ENCODE measurements around the gene FHOD3. TPM values are rescaled to one million over a fixed set of nuclear protein-coding genes. Genes with fewer than 3 reads are reported as not detected.
"Not testable (repeated sequence)": the region's sequence is repeated elsewhere in the genome, so short reads cannot be mapped to it uniquely, and the experiment has no call there.

Gene FHOD3
- total and polyA plus RNA-seq, 5 donors from 2014 or later = not detected

DNA sequence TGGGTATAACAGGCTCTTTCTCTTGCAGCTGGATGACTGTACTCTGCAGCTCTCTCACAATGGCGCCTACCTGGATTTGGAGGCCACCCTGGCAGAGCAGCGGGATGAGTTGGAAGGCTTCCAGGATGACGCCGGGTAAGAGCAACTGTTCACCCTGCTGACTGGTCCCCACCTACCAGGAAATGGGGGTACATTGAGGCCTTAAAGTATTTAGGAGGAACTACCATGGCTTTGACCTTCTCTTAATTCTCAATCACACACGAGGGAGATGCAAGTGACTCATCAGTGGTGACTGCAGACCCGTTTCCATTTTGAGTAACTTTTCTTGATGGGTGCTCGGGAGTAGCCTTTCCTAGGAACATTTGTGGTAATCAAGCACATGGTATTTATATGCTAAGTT lies 58.0 kb downstream of the FHOD3 start:
- Histone ChIP-seq H3K9me3 (ENCODE audit: control insufficient read depth in 2 of 2, low read length in 2 of 2) (no peaks in the 10 kb centered on the region), H3K36me3 (ENCODE audit: control insufficient read depth, insufficient read depth, low read length) (no peaks in the 10 kb centered on the region), H3K4me3 (ENCODE audit: low read depth, low read length) (no peak overlapping the region), H3K4me1 (ENCODE audit: control insufficient read depth, insufficient read depth, low read length, poor library complexity, severe bottlenecking) (no peaks in the 10 kb centered on the region), H3K27ac (ENCODE audit: insufficient read depth, low read length, poor library complexity, severe bottlenecking) (no peak overlapping the region), H3K27me3 (ENCODE audit: control insufficient read depth, insufficient read depth, low read length) (no peaks in the 10 kb centered on the region)
- ATAC-seq (ENCODE audit: low read depth in 2 of 2) (no peak), DNase-seq (no peak)
- Mint-ChIP-seq H3K27me3 (no peaks in the 10 kb centered on the region), H3K4me1 (no peaks in the 10 kb centered on the region), H3K27ac (no peak overlapping the region), H3K4me3 (no peak overlapping the region), H3K9me3 (peaks cover 0 to 3% (median 0%) of the 10 kb centered on the region in 7 donors), H3K36me3 (no peaks in the 10 kb centered on the region)

DNA sequence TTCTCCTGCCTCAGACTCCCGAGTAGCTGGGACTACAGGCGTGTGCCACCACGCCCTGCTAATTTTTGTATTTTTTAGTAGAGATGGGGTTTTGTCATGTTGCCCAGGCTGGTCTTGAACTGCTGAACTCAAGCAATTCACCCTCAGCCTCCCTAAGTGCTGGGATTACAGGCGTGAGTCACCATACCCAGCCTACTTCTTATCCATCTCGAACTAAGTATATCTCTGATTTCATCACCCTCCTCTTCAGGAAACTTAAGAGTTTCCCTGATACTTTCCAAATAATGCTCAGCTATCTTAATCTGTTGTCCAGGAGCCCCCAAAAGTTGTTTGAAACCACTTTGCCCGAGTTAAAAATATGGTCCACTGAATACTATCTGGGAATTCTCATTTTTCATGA lies 59.2 kb downstream of the FHOD3 start:
- not testable (repeated sequence) for H3K36me3 ChIP-seq (ENCODE audit: control insufficient read depth, insufficient read depth, low read length); H3K27me3 ChIP-seq (ENCODE audit: control insufficient read depth, insufficient read depth, low read length); H3K9me3 Mint-ChIP-seq; H3K4me1 ChIP-seq (ENCODE audit: control insufficient read depth, insufficient read depth, low read length, poor library complexity, severe bottlenecking); H3K27ac ChIP-seq (ENCODE audit: insufficient read depth, low read length, poor library complexity, severe bottlenecking); DNase-seq; ATAC-seq (ENCODE audit: low read depth in 2 of 2); H3K4me3 ChIP-seq (ENCODE audit: low read depth, low read length); H3K4me3 Mint-ChIP-seq; H3K27me3 Mint-ChIP-seq; H3K4me1 Mint-ChIP-seq; H3K9me3 ChIP-seq (ENCODE audit: control insufficient read depth in 2 of 2, low read length in 2 of 2); H3K36me3 Mint-ChIP-seq; H3K27ac Mint-ChIP-seq

DNA sequence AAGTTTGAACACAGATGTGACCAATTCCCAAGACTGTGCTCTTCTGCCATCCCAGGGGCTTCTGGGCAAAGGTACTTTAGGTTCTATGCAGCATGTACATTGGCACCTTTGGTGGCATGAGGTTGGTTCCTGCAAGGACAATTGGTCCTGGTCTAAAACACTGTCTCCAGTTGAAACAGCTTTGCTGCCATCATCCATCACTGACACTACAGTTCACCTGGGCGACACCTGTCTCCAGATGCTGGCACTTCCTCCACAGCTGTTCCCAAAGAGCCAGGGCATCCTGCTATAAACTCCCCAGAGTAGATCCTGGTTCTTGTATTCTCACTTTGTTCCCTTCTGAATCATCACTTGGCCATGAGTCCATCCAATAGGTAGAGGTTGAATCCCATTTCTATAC lies 60.6 kb downstream of the FHOD3 start:
- Histone ChIP-seq H3K27ac (ENCODE audit: insufficient read depth, low read length, poor library complexity, severe bottlenecking) (no peak overlapping the region), H3K9me3 (ENCODE audit: control insufficient read depth in 2 of 2, low read length in 2 of 2) (no peaks in the 10 kb centered on the region), H3K27me3 (ENCODE audit: control insufficient read depth, insufficient read depth, low read length) (no peaks in the 10 kb centered on the region), H3K36me3 (ENCODE audit: control insufficient read depth, insufficient read depth, low read length) (no peaks in the 10 kb centered on the region), H3K4me3 (ENCODE audit: low read depth, low read length) (no peak overlapping the region), H3K4me1 (ENCODE audit: control insufficient read depth, insufficient read depth, low read length, poor library complexity, severe bottlenecking) (no peaks in the 10 kb centered on the region)
- no peaks in the 10 kb centered on the region for H3K27me3 Mint-ChIP-seq
- ATAC-seq (ENCODE audit: low read depth in 2 of 2) (no peak), DNase-seq (no peak)
- peaks cover 0 to 8% (median 0%) of the 10 kb centered on the region in 7 donors for H3K9me3 Mint-ChIP-seq
- no peak overlapping the region for H3K4me3 Mint-ChIP-seq
- H3K36me3 Mint-ChIP-seq = no peaks in the 10 kb centered on the region
- H3K27ac Mint-ChIP-seq = no peak overlapping the region
- H3K4me1 Mint-ChIP-seq = no peaks in the 10 kb centered on the region

DNA sequence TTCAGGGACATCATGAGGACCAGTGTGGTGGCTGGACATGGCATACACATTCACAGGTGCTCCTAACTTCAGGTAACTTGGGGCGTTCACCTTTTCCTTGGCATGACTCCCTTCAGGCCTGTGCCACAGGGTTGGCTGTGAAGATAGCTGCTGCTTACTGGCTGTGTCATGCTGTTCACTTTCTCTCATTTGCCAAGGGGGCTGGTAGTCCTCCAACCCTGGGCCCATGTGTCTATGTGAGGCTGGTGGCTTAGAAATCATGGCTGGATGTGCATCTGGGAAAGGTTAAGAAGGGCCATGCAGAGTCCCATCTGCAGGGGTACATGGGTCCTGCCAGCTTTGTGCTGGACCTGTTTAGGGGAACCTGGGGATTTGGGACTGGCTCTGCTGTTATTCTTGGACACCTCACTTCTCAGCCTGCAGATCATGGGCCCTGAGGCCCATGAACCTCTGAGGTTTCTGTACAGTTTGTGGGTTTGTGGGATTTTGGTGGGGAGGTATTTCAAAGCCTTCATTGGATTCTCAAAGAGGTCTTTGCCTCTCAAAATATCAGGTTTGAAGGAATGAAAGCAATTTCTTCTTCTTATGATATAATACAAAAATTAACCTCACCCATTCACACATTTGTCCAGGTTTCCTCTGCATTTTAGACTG lies 62.9 kb downstream of the FHOD3 start:
- ATAC-seq (ENCODE audit: low read depth in 2 of 2) (no peak), DNase-seq (no peak)
- Histone ChIP-seq H3K9me3 (ENCODE audit: control insufficient read depth in 2 of 2, low read length in 2 of 2) (no peaks in the 10 kb centered on the region), H3K4me3 (ENCODE audit: low read depth, low read length) (no peak overlapping the region), H3K36me3 (ENCODE audit: control insufficient read depth, insufficient read depth, low read length) (no peaks in the 10 kb centered on the region), H3K27me3 (ENCODE audit: control insufficient read depth, insufficient read depth, low read length) (no peaks in the 10 kb centered on the region), H3K27ac (ENCODE audit: insufficient read depth, low read length, poor library complexity, severe bottlenecking) (no peak overlapping the region), H3K4me1 (ENCODE audit: control insufficient read depth, insufficient read depth, low read length, poor library complexity, severe bottlenecking) (no peaks in the 10 kb centered on the region)
- Mint-ChIP-seq H3K27me3 (no peaks in the 10 kb centered on the region), H3K27ac (no peak overlapping the region), H3K9me3 (peaks cover 0 to 9% (median 0%) of the 10 kb centered on the region in 7 donors), H3K4me1 (no peaks in the 10 kb centered on the region), H3K4me3 (no peak overlapping the region), H3K36me3 (no peaks in the 10 kb centered on the region)

DNA sequence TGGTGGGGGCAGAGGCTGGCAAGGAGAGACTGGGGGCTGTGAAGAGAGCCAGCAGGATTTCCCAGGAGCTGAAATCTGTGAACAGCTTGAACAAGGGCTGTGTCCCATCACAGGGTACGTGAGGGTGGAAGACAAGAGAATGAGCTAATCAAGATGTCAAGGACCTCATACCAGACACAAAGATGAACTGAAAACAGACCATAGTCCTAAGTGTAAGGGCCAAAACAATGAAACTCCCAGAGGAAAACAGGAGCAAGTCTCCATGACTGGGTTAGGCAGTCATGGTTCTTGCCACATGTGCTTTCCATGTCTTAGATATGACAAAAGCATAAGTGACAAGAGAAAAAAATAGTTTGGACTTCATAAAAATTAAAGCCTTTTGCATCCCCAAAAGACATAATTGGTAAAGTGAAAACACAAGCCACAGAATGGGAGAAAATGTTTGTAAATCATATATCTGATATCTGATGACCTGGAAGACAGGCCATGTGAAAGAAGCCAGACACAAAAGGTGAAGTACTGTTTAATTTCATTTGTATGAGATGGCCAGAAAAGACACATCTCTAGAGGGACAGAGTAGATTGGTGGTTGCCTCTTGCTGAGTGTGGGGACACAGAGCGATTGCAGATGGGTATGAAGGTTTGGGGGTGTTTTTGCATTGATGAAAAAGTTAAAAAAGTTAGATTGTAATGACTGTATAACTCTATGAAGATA lies 67.6 kb downstream of the FHOD3 start:
- peaks cover 0 to 7% (median 0%) of the 10 kb centered on the region in 7 donors for H3K9me3 Mint-ChIP-seq
- H3K27ac ChIP-seq (ENCODE audit: insufficient read depth, low read length, poor library complexity, severe bottlenecking) = no peak overlapping the region
- no peaks in the 10 kb centered on the region for H3K36me3 Mint-ChIP-seq
- no peaks in the 10 kb centered on the region for H3K36me3 ChIP-seq (ENCODE audit: control insufficient read depth, insufficient read depth, low read length)
- peaks cover 6% of the 10 kb centered on the region for H3K27me3 Mint-ChIP-seq
- no peak for DNase-seq
- H3K27me3 ChIP-seq (ENCODE audit: control insufficient read depth, insufficient read depth, low read length) = no peaks in the 10 kb centered on the region
- H3K4me3 ChIP-seq (ENCODE audit: low read depth, low read length) = no peak overlapping the region
- no peaks in the 10 kb centered on the region for H3K4me1 ChIP-seq (ENCODE audit: control insufficient read depth, insufficient read depth, low read length, poor library complexity, severe bottlenecking)
- ATAC-seq (ENCODE audit: low read depth in 2 of 2) = no peak
- no peak overlapping the region for H3K27ac Mint-ChIP-seq
- H3K4me3 Mint-ChIP-seq = no peak overlapping the region
- no peaks in the 10 kb centered on the region for H3K4me1 Mint-ChIP-seq
- no peaks in the 10 kb centered on the region for H3K9me3 ChIP-seq (ENCODE audit: control insufficient read depth in 2 of 2, low read length in 2 of 2)

DNA sequence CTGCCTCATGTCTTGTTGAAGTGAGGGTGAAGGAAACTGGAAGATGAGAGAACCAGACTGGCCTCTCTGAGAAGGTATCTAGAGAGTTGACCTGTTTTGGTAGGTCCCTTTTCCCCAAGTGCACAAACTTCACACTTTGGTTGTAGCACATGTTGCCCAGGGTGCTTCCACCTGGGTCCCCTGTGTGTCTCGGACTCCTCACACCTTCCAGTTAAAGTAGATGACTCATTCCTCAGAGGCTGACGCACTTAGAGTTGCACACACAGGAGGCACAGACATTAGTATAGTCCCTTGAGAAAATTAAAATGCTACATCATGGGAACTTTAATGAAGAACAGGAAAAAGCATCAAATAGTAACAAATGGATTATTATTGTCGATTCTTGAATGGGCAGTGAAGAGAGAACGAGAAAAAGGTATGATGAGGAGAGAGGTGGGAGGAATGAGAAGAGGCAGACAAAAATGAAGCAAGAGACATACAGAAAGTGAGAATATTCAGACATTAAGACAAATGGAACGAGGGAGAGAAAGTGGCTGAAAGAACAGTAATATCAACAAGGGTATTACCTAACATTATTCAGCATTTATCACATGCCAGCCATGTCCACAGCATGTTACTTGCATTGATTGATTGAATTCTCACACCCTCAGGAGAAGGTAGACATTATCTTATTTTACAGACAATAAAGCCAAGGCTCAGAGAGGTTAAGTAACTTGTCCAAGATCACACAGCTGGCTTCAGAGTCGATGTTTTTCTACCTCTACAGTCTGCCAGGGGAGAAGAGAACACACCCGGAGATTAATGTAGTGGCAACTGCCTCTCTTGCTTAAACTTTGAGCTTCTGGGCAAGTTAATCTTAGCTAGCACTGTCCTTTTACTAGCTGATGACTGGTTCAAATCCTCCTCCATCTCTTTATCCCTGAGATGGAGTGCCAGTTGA lies 68.6 kb downstream of the FHOD3 start:
- Mint-ChIP-seq H3K4me1 (no peaks in the 10 kb centered on the region), H3K9me3 (peaks cover 0 to 7% (median 0%) of the 10 kb centered on the region in 7 donors), H3K27ac (no peak overlapping the region), H3K27me3 (peaks cover 6% of the 10 kb centered on the region), H3K4me3 (no peak overlapping the region), H3K36me3 (no peaks in the 10 kb centered on the region)
- H3K36me3 ChIP-seq (ENCODE audit: control insufficient read depth, insufficient read depth, low read length) = no peaks in the 10 kb centered on the region
- DNase-seq (no peak), ATAC-seq (ENCODE audit: low read depth in 2 of 2) (no peak)
- H3K27ac ChIP-seq (ENCODE audit: insufficient read depth, low read length, poor library complexity, severe bottlenecking) = no peak overlapping the region
- no peak overlapping the region for H3K4me3 ChIP-seq (ENCODE audit: low read depth, low read length)
- H3K9me3 ChIP-seq (ENCODE audit: control insufficient read depth in 2 of 2, low read length in 2 of 2) = no peaks in the 10 kb centered on the region
- H3K4me1 ChIP-seq (ENCODE audit: control insufficient read depth, insufficient read depth, low read length, poor library complexity, severe bottlenecking) = no peaks in the 10 kb centered on the region
- no peaks in the 10 kb centered on the region for H3K27me3 ChIP-seq (ENCODE audit: control insufficient read depth, insufficient read depth, low read length)

DNA sequence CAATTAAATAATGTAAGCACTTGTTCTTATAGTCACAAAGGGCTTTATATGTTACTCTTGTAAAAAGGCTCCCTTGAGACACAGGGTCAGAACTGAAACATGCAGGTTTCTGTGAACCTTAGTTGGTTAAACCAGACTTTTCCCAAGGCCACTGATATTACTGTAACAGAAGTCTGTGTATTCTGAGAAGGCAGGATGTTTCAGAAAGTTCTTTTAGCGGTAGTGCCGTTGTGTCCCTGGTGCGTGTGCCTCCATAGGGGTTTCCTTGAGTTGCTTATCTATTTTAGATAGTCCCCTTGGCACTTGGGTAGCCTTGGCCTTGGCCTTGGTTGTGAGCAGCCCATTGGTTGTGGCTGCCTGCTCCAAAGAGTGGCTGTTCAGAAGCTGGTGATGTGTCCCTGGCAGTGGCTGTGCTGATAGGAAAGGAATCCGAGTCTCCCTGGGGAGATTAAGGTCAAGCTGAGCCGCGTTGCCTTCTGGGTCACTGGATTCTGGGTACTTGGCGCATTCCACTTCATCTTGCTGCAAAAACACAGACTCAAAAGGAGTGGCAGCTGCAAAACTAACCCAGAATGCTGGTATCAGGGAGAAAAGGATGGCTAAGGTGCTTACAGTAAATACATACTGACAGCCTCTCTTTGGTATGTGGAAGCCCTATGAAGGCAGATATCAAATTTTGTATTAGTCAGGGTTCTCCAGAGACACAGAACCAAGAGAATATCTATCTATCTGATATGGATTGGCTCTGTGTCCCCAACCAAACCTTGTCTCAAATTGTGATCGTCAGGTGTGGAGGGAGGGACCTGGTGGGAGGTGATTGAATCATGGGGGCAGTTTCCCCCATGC lies 69.7 kb downstream of the FHOD3 start:
- H3K27me3 ChIP-seq (ENCODE audit: control insufficient read depth, insufficient read depth, low read length) = peaks cover under 1% of the 10 kb centered on the region
- H3K9me3 Mint-ChIP-seq = peaks cover 0 to 8% (median 2%) of the 10 kb centered on the region in 7 donors
- H3K27ac ChIP-seq (ENCODE audit: insufficient read depth, low read length, poor library complexity, severe bottlenecking) = no peak overlapping the region
- ATAC-seq (ENCODE audit: low read depth in 2 of 2) (no peak), DNase-seq (no peak)
- H3K4me1 Mint-ChIP-seq = no peaks in the 10 kb centered on the region
- H3K4me1 ChIP-seq (ENCODE audit: control insufficient read depth, insufficient read depth, low read length, poor library complexity, severe bottlenecking) = no peaks in the 10 kb centered on the region
- no peaks in the 10 kb centered on the region for H3K36me3 ChIP-seq (ENCODE audit: control insufficient read depth, insufficient read depth, low read length)
- peaks cover 6% of the 10 kb centered on the region for H3K27me3 Mint-ChIP-seq
- H3K4me3 Mint-ChIP-seq = no peak overlapping the region
- no peaks in the 10 kb centered on the region for H3K36me3 Mint-ChIP-seq
- no peak overlapping the region for H3K4me3 ChIP-seq (ENCODE audit: low read depth, low read length)
- no peak overlapping the region for H3K27ac Mint-ChIP-seq
- H3K9me3 ChIP-seq (ENCODE audit: control insufficient read depth in 2 of 2, low read length in 2 of 2) = no peaks in the 10 kb centered on the region
